ENCODE measurements around the gene STXBP3. TPM values are rescaled to one million over a fixed set of nuclear protein-coding genes. Genes with fewer than 3 reads are reported as not detected.

Gene STXBP3
- total and polyA plus RNA-seq, 2 of the 13 experiments (the other 11 are each of a cell fraction or from before 2014, with no cell fraction given), result 13.0 to 20.8 TPM

DNA sequence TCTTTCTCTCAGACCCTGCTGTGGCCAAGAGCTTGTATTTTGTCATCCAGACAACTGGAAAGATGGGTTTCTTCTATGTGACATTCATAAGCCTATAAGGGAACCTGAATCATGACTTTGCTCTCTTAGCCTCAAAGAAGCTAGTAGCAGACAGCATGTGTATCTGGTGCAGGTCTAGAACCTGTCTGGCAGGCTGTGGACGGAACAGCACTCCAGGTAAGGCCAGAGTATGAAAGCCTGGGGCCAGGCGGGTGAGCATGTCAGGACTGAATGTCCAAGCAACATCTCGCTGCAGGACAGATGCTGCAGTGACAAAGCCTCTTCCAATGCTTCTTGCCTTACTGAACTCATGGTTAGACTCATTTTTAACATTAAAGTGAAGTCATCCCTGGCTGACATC, 77.6 kb downstream of the STXBP3 start:
- no peak for DNase-seq (ENCODE audit: low spot score)
- Histone ChIP-seq H3K4me1 (ENCODE audit: insufficient read depth, low read length) (peaks cover 11% of the 10 kb centered on the region), H3K4me2 (ENCODE audit: low read depth, low read length) (no peak overlapping the region), H3K4me3 (replicated peaks in 1 of 3; ENCODE audit: insufficient read depth in 1 of 3, low read depth in 2 of 3, low read length in 3 of 3) (no peak overlapping the region), H3K79me2 (ENCODE audit: insufficient read depth, low read length) (no peaks in the 10 kb centered on the region), H3K9me3 (ENCODE audit: low read length) (no peaks in the 10 kb centered on the region), H3K27me3 (ENCODE audit: control insufficient read depth in 1 of 2, insufficient read depth in 2 of 2, low read length in 2 of 2) (peaks cover 0 to 4% of the 10 kb centered on the region in 2 experiments; a peak in 2 of 5 replicates), H2AFZ (ENCODE audit: low read length) (no peak overlapping the region), H3K36me3 (replicated peaks in 1 of 2; ENCODE audit: control insufficient read depth in 1 of 2, insufficient read depth in 2 of 2, low read length in 2 of 2) (no peaks in the 10 kb centered on the region), H3K27ac (ENCODE audit: extremely low read length, insufficient read depth, low read length) (no peak overlapping the region), H3K9ac (ENCODE audit: insufficient read depth, low read depth, low read length) (no peak overlapping the region), H4K20me1 (ENCODE audit: insufficient read depth, low read length) (no peaks in the 10 kb centered on the region)
- no peak for FAIRE-seq
- ATAC-seq, result no peak
- TF ChIP-seq, protein P1, sequence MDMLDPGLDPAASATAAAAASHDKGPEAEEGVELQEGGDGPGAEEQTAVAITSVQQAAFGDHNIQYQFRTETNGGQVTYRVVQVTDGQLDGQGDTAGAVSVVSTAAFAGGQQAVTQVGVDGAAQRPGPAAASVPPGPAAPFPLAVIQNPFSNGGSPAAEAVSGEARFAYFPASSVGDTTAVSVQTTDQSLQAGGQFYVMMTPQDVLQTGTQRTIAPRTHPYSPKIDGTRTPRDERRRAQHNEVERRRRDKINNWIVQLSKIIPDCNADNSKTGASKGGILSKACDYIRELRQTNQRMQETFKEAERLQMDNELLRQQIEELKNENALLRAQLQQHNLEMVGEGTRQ (IDR thresholded peaks at IDR 0.05; ENCODE audit: low read depth, low read length), result no peak
- TF ChIP-seq, protein P1 (CRISPR knock-in tag; IDR thresholded peaks at IDR 0.05; ENCODE audit: borderline replicate concordance), result no peak
- TF ChIP-seq SMYD3 (CRISPR knock-in tag; IDR thresholded peaks at IDR 0.05) (no peak), CBX1 (IDR thresholded peaks at IDR 0.05; ENCODE audit: low read depth) (no peak), MIER2 (CRISPR knock-in tag; IDR thresholded peaks at IDR 0.05) (no peak), ZNF737 (CRISPR knock-in tag; IDR thresholded peaks at IDR 0.05; ENCODE audit: borderline replicate concordance) (no peak), KLF11 (CRISPR knock-in tag; IDR thresholded peaks at IDR 0.05) (no peak), POLR2AphosphoS2 (IDR thresholded peaks at IDR 0.05; ENCODE audit: low read depth, low read length) (no peak), ZNF230 (CRISPR knock-in tag; IDR thresholded peaks at IDR 0.05) (no peak), PAWR (CRISPR knock-in tag; IDR thresholded peaks at IDR 0.05; ENCODE audit: borderline replicate concordance) (no peak), ZNF260 (CRISPR knock-in tag; IDR thresholded peaks at IDR 0.05; ENCODE audit: borderline replicate concordance, low read depth) (no peak)
- TF ChIP-seq, protein P2, sequence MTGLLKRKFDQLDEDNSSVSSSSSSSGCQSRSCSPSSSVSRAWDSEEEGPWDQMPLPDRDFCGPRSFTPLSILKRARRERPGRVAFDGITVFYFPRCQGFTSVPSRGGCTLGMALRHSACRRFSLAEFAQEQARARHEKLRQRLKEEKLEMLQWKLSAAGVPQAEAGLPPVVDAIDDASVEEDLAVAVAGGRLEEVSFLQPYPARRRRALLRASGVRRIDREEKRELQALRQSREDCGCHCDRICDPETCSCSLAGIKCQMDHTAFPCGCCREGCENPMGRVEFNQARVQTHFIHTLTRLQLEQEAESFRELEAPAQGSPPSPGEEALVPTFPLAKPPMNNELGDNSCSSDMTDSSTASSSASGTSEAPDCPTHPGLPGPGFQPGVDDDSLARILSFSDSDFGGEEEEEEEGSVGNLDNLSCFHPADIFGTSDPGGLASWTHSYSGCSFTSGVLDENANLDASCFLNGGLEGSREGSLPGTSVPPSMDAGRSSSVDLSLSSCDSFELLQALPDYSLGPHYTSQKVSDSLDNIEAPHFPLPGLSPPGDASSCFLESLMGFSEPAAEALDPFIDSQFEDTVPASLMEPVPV (CRISPR knock-in tag; IDR thresholded peaks at IDR 0.05), result no peak
- TF ChIP-seq, protein P3, sequence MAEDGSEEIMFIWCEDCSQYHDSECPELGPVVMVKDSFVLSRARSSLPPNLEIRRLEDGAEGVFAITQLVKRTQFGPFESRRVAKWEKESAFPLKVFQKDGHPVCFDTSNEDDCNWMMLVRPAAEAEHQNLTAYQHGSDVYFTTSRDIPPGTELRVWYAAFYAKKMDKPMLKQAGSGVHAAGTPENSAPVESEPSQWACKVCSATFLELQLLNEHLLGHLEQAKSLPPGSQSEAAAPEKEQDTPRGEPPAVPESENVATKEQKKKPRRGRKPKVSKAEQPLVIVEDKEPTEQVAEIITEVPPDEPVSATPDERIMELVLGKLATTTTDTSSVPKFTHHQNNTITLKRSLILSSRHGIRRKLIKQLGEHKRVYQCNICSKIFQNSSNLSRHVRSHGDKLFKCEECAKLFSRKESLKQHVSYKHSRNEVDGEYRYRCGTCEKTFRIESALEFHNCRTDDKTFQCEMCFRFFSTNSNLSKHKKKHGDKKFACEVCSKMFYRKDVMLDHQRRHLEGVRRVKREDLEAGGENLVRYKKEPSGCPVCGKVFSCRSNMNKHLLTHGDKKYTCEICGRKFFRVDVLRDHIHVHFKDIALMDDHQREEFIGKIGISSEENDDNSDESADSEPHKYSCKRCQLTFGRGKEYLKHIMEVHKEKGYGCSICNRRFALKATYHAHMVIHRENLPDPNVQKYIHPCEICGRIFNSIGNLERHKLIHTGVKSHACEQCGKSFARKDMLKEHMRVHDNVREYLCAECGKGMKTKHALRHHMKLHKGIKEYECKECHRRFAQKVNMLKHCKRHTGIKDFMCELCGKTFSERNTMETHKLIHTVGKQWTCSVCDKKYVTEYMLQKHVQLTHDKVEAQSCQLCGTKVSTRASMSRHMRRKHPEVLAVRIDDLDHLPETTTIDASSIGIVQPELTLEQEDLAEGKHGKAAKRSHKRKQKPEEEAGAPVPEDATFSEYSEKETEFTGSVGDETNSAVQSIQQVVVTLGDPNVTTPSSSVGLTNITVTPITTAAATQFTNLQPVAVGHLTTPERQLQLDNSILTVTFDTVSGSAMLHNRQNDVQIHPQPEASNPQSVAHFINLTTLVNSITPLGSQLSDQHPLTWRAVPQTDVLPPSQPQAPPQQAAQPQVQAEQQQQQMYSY (CRISPR knock-in tag; IDR thresholded peaks at IDR 0.05), result no peak
- TF ChIP-seq, protein P4, sequence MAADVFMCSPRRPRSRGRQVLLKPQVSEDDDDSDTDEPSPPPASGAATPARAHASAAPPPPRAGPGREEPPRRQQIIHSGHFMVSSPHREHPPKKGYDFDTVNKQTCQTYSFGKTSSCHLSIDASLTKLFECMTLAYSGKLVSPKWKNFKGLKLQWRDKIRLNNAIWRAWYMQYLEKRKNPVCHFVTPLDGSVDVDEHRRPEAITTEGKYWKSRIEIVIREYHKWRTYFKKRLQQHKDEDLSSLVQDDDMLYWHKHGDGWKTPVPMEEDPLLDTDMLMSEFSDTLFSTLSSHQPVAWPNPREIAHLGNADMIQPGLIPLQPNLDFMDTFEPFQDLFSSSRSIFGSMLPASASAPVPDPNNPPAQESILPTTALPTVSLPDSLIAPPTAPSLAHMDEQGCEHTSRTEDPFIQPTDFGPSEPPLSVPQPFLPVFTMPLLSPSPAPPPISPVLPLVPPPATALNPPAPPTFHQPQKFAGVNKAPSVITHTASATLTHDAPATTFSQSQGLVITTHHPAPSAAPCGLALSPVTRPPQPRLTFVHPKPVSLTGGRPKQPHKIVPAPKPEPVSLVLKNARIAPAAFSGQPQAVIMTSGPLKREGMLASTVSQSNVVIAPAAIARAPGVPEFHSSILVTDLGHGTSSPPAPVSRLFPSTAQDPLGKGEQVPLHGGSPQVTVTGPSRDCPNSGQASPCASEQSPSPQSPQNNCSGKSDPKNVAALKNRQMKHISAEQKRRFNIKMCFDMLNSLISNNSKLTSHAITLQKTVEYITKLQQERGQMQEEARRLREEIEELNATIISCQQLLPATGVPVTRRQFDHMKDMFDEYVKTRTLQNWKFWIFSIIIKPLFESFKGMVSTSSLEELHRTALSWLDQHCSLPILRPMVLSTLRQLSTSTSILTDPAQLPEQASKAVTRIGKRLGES (CRISPR knock-in tag; IDR thresholded peaks at IDR 0.05; ENCODE audit: borderline replicate concordance), result no peak
- in situ Hi-C loops (cut with HindIII; ENCODE audit: extremely low pct_ligation_motif_present, low pct_unique_long_range_greater_than_20kb), result no loop called here
- intact Hi-C loops (cut with micrococcal nuclease; ENCODE audit: unreplicated experiment), result no loop called here
- POLR2A ChIA-PET, result no interaction called here
- no TSS peak for BruUV-seq (replicated peaks)
- WGBS (ENCODE audit: low lambda C conversion rate), result 60% methylated on average over 1 of the region's 3 CpGs
- CTCF ChIA-PET (ENCODE audit: low intra/inter-chr PET ratio, low total read pairs), result no interaction called here
